Purkinje cell (primary cell): ENCODE results near the gene GABRA1. TPM values are rescaled to one million over a fixed set of nuclear protein-coding genes. Genes with fewer than 3 reads are reported as not detected.

ENCODE experiments used
- polyA plus RNA-seq: library from polyadenylated mRNA; unstranded; fragments of >200 nt; fragmentation: Nextera tagmentation; gene quantifications from 2 replicates; pipeline ENCODE4 v1.2.1, GENCODE V29; 2014

GABRA1 gene
- polyA plus RNA-seq = 1,009 and 1,123 TPM in 2 replicates

GRCh38 chr5:161847941-161848391 lies at the start of gene GABRA1:
GABRA1 (plus strand) TSS chr5:161848120; CDS start chr5:161850811, 2,691 bp downstream.

Other genes starting within 250 kb of the GABRA1 start
- gene GABRA6, start 162.4 kb upstream of the GABRA1 start, polyA plus RNA-seq = 21.2 and 21.4 TPM in 2 replicates
- 568 and 584 TPM in 2 replicates for gene GABRG2, start 219.7 kb downstream of the GABRA1 start, polyA plus RNA-seq